LHCN-M2 (cell line): ENCODE results near the gene GPR137C. TPM values are rescaled to one million over a fixed set of nuclear protein-coding genes. Genes with fewer than 3 reads are reported as not detected.

Experiments
- DNase-seq: peaks from one replicate; pipeline ENCODE4 v3.0.0-alpha.2; 2012; ENCODE audit warnings: low read depth
- polyA plus RNA-seq: library from polyadenylated mRNA; unstranded; fragments of >200 nt; gene quantifications from one replicate; pipeline ENCODE4 v1.2.1, GENCODE V29; 2012; ENCODE audit warnings: missing spikeins
- total RNA-seq: library from RNA; depleted of rRNA; stranded (reverse); fragments of >200 nt; gene quantifications from 2 replicates; pipeline ENCODE4 v1.2.3, GENCODE V29; 2014; rRNA removed

GPR137C gene
- 1.7 and 2.3 TPM in 2 replicates for total RNA-seq
- polyA plus RNA-seq = 1.0 TPM

DNA sequence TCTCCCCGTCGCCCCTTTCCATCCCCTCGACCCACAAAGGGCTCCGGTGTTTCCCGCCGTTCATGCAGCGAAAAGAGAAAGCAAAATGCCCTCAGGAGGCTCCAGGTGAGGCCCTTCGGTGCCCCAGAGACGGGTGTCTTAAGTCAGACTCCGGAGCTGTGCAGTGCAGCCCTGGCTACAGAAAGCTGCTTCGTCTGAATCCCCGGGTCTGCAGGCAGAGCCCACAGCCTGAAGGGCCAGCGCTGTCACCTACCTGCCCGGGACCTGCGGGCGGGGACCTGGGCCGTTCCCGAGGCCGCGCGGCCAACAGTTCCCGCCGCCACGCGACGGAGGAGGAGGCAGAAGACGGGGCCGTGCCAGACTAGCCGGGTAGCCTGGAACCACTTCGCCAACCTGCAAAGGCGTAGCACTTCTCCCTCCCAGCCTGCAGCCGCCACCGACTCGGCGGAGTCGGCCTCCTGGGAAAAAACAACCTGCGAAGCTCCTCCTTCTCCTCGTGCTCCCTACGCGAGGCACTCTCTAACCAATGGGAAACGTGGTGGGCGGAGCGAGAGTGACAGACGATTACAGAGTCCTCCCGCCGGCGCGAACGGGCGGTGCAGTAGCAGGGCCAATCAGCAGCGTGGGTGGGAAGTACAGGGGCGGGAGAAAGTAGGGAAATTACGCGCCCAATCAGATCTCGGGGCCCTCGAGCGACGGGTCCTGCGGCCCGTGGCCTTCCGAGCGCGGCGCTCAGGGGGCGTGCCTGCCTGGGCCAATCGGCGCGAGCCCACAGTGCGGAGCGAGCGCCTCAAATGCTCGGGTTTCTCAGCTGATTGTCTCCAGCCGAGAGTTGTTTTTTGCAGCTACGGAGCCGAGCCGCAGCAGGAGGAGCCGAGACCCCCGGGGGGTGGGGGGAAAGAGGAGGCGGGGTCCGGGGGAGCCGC lies at the start of gene GPR137C, which contains the start of gene TXNDC16:
Gene GPR137C, plus strand, starts transcription at position 774 of the 926 bp plus-strand sequence. CDS start 312 bp downstream, outside the sequence.
Gene TXNDC16, minus strand, starts transcription at position 443 of the 926 bp plus-strand sequence. CDS start 8,948 bp downstream, outside the sequence.
- DNase-seq = peak; percentile 99

DNA sequence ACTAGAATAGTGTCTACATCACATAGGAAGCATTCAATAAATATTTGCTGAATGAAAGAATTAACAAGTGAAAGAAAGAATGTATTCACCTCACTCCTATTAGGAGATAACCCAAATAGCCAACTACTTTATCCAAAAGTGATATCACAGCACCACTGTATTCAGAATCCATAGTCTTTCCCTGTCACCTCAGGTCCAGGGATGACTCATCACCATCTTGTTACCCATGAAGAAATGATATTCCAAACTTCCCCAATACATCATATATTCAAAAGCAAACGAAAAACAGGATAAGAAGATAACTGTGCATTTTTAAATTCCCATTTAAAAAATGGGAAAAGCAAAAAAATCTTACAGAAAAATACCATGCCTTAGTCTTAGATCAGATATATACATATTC lies 39.4 kb upstream of the GPR137C start:
- DNase-seq = no peak

DNA sequence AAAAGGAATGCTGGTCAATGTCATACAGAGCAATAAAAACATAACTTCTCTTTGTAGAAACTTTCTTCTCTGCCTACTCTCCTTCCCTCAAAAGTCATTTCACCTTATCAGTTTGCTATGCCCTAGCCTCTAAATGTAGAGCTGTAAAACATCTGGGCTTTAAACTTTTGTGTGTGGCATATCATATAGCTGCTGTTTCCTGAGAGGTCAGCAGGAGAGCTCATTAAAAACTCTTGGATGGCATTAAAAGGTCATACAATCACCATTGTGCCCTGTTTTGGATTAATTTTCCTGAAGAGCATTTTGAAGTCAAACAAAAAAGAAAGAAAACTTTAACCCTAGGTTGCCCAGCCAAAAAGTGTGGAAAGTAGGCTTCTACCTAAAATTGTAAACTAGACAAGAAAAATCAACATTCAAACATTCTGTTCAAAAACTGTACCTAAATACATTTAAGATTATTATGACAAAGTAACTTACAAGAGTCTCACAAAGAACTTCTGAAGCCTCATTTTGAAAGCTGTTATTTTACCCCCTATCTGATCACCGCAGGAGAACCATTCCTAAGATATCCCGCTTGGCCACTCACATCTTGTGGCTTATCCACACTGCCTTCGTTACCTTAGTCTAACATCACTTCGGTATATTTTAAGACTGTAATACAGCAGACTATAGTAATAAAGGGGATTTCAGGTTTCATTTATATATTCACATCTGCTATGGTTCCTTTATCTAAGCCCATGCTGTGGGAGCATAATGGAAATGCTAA lies 38.4 kb upstream of the GPR137C start:
- no peak for DNase-seq

DNA sequence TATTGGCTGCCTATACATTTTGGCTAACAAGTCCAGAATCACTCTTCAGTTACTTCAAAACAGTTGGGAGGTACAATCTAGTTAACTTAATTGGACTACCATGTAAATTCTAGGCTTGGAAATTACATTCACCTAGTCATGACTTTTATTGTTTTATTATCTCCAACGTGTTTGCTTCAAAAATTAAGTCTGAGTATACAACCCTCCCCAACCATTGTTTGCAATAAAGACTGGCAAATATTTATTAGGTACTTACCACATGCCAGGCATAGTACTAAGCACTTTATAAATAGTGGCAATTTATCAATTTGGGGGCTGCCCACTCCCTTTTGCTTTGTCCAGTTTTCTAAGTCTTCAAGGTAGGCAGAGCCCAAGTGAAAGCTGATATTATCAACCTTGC lies 30.6 kb upstream of the GPR137C start:
- DNase-seq = no peak

DNA sequence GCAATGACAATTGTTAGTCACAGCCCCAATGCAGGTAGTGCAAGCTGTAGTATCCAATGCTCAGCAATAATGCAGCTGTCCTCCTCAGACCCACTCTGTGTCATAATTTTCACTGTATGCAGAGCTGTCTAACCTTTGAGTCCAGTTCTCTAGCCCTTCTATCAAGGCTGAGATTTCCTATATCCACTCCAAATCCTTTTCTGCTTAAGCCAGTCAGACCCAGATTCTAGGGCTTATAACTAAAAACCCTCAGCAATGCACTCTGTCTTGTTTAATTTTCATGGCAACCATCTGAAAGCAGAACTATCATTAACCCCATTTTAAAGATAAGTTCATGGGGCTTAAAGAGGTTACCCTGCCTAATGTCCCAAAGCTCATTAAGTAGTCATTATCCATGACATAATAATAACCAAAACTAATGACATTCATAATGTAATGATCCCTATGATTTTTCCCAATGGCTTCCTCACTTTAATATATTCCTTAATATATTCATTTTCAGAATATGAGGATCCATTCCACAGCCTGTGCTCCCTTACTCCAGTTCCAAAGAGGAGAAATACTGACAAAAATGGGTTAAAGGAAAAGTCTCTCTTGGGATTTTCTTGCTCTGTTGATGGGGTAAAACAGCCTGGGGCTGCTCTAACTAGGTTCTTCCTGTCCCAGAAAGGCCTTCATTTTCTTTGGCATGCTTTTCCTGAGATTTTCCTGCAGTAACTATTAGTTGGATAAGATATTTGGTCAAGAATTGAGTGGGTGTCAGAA lies 29.9 kb upstream of the GPR137C start:
- DNase-seq = no peak

- DNase-seq = no peak
Measured at GRCh38 chr14:52527052-52527451, 25.6 kb upstream of the GPR137C start.

- no peak for DNase-seq
Measured at GRCh38 chr14:52531481-52531880, 21.2 kb upstream of the GPR137C start.

GRCh38 chr14:52536269-52536668 lies 16.4 kb upstream of the GPR137C start:
- DNase-seq = no peak

DNA sequence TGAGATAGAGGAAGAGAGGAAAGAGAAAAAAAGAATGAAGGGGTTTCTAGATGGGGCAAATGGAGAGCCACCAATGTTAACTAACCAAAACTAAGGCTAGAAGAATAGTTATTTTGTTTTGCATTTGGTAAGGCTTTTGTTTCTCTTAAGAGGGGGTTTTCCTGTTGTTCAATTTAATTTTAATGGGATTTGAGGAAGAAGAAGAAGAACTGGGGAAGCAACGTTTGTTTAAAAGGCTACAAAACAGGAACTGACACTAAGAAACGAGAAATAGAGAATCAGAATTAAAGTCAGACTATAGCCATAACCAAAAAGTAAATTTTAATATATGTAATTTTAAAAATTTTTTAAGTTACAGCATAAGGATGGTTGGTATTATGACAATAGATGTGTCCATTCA lies 14.0 kb upstream of the GPR137C start:
- DNase-seq = no peak

- no peak for DNase-seq
Measured at GRCh38 chr14:52545584-52546317, 6.9 kb upstream of the GPR137C start.

GRCh38 chr14:52546318-52546670 lies 6.3 kb upstream of the GPR137C start:
- no peak for DNase-seq

GRCh38 chr14:52547027-52547426 lies 5.6 kb upstream of the GPR137C start:
- DNase-seq = no peak

GRCh38 chr14:52547526-52547925 lies 5.1 kb upstream of the GPR137C start:
- DNase-seq = no peak

- no peak for DNase-seq
Measured at GRCh38 chr14:52550661-52551060, 2.0 kb upstream of the GPR137C start.

GRCh38 chr14:52551205-52551604 lies 1.4 kb upstream of the GPR137C start:
- no peak for DNase-seq

- peak; percentile 21 for DNase-seq
Measured at GRCh38 chr14:52551696-52552062, 957 bp upstream of the GPR137C start.

DNA sequence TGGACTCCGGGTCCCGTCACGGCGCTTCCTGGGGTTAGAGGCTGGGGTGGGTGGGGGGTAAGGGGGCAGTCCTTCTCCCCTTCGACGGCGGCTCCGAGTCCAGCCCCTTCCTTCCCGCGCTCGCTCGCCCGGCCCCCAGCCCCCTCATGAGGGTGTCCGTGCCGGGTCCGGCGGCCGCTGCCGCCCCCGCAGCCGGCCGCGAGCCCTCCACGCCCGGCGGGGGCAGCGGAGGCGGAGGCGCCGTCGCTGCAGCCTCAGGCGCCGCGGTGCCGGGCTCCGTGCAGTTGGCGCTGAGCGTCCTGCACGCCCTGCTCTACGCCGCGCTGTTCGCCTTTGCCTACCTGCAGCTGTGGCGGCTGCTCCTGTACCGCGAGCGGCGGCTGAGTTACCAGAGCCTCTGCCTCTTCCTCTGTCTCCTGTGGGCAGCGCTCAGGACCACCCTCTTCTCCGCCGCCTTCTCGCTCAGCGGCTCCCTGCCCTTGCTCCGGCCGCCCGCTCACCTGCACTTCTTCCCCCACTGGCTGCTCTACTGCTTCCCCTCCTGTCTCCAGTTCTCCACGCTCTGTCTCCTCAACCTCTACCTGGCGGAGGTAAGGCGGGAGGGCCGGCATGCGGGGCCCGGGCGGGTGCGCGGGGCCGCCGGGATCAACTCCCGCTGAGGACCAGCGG lies 500 bp downstream of the GPR137C start:
- DNase-seq = no peak

DNA sequence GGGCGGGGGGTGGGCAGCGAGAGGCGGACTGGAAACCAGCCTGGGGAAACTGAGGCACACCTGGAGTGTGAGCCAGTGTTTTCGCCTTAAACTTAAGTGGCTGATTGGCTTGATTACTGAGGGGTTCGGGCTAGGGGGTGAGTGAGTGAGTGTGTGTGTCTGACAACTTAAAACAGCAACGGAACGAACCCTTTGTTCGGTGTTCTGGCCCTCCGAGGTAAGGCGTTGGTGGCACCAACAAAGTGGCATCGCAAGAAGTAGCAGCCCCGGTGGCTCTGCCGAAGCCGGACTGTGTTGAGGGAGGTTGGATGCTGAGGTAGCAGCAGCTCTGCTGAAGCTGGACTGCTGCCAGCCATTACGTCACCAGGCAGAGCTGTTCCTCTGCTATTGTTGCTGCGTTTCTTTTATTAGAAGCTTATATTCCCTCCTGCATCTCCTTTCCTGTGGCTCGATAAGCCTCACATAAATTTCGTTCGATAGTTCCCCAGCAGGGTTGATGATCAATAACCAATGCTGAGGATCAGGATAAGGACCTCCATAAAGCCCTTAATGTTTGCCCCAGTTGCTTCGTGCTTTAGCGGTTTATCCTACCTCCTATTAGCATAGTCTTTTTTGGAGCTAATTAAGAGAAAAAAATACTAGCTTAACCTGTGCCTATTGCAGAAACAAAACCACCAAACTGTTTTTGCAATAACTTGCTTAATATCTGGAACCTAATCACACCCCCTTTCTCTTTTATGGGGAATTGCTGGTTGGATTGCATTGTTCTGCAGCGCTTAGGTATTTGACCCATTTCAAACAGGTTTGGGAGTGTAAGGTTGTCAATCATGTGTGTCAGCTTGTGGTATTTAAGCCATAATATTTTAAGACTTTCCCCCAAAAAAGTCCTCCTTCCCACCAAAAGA lies 1.3 kb downstream of the GPR137C start:
- peak; percentile 77 for DNase-seq

GRCh38 chr14:52558688-52559087 lies 6.1 kb downstream of the GPR137C start:
- no peak for DNase-seq
